ENCODE data around the gene MUC16.

MUC16 gene

GRCh38 chr19:9009431-9009830, 778 bp downstream of the MUC16 start:
- H3K4me3 ChIP-seq (replicated peaks; ENCODE audit: insufficient read depth, low read length): no peak overlapping the region
- TF ChIP-seq REST (IDR thresholded peaks at IDR 0.05; ENCODE audit: insufficient replicate concordance, low read depth): no peak
- TF ChIP-seq SPI1 (IDR thresholded peaks at IDR 0.05; ENCODE audit: borderline replicate concordance, low read depth): no peak
- TF ChIP-seq GABPA (IDR thresholded peaks at IDR 0.05; ENCODE audit: low read depth): no peak
- TF ChIP-seq CTCF (IDR thresholded peaks at IDR 0.05; ENCODE audit: insufficient read depth, low read length): no peak
- TF ChIP-seq POLR2AphosphoS5 (IDR thresholded peaks at IDR 0.05; ENCODE audit: low read depth): no peak
- no peaks in the 10 kb centered on the region for H3K27me3 ChIP-seq (ENCODE audit: insufficient read depth, poor library complexity, severe bottlenecking)
- H3K27ac ChIP-seq (replicated peaks): no peak overlapping the region
- no peak for DNase-seq (ENCODE audit: low read depth in 1 of 2, low spot score in 1 of 2)

GRCh38 chr19:9008667-9009066, 1.5 kb downstream of the MUC16 start:
- H3K27ac ChIP-seq (replicated peaks): no peak overlapping the region
- no peak for DNase-seq (ENCODE audit: low read depth in 1 of 2, low spot score in 1 of 2)
- no peak for TF ChIP-seq POLR2AphosphoS5 (IDR thresholded peaks at IDR 0.05; ENCODE audit: low read depth)
- no peak for TF ChIP-seq CTCF (IDR thresholded peaks at IDR 0.05; ENCODE audit: insufficient read depth, low read length)
- TF ChIP-seq REST (IDR thresholded peaks at IDR 0.05; ENCODE audit: insufficient replicate concordance, low read depth): no peak
- TF ChIP-seq SPI1 (IDR thresholded peaks at IDR 0.05; ENCODE audit: borderline replicate concordance, low read depth): no peak
- no peak for TF ChIP-seq GABPA (IDR thresholded peaks at IDR 0.05; ENCODE audit: low read depth)
- no peak overlapping the region for H3K4me3 ChIP-seq (replicated peaks; ENCODE audit: insufficient read depth, low read length)
- no peaks in the 10 kb centered on the region for H3K27me3 ChIP-seq (ENCODE audit: insufficient read depth, poor library complexity, severe bottlenecking)

GRCh38 chr19:9000933-9001332, 9.3 kb downstream of the MUC16 start:
- H3K4me3 ChIP-seq (replicated peaks; ENCODE audit: insufficient read depth, low read length): no peak overlapping the region
- no peak for DNase-seq (ENCODE audit: low read depth in 1 of 2, low spot score in 1 of 2)
- TF ChIP-seq REST (IDR thresholded peaks at IDR 0.05; ENCODE audit: insufficient replicate concordance, low read depth): no peak
- TF ChIP-seq CTCF (IDR thresholded peaks at IDR 0.05; ENCODE audit: insufficient read depth, low read length): no peak
- TF ChIP-seq POLR2AphosphoS5 (IDR thresholded peaks at IDR 0.05; ENCODE audit: low read depth): no peak
- TF ChIP-seq GABPA (IDR thresholded peaks at IDR 0.05; ENCODE audit: low read depth): no peak
- no peaks in the 10 kb centered on the region for H3K27me3 ChIP-seq (ENCODE audit: insufficient read depth, poor library complexity, severe bottlenecking)
- H3K27ac ChIP-seq (replicated peaks): no peak overlapping the region

Measured in HL-60 (cell line).